Spleen (tissue), 11 donors: ENCODE data around the gene EXT2. TPM values are rescaled to one million over a fixed set of nuclear protein-coding genes. Genes with fewer than 3 reads are reported as not detected.

ENCODE experiments used
- DNase-seq: peaks from one replicate; pipeline ENCODE4 v3.0.0-alpha.2; 2020
- H3K27ac ChIP-seq, 8 donors: fragments of 200-600 bp; sonication (generic) in 7 of 8; 1 replicate in 4 of 8; 2 replicates in 4 of 8; pipeline versions ENCODE4 v1.5.0 to v1.8.0; 2016 to 2021; ENCODE audit warnings: inconsistent platforms in 4 of 8, mild to moderate bottlenecking in 4 of 8, moderate library complexity in 1 of 8
- H3K27me3 ChIP-seq, 7 donors: fragments of 200-600 bp; sonication (generic) in 6 of 7; replicated peaks in 1 of 7; 1 replicate in 4 of 7; 2 replicates in 3 of 7; pipeline versions ENCODE4 v1.5.0 to v1.8.0; 2016 to 2021; ENCODE audit warnings: inconsistent platforms in 3 of 7, mild to moderate bottlenecking in 1 of 7
- H3K36me3 ChIP-seq, 6 donors: fragments of 200-600 bp; sonication (generic) in 5 of 6; 1 replicate in 4 of 6; 2 replicates in 2 of 6; pipeline versions ENCODE4 v1.5.0 to v1.8.0; 2016 to 2021; ENCODE audit warnings: inconsistent platforms in 2 of 6
- H3K4me1 ChIP-seq, 6 donors: fragments of 200-600 bp; sonication (generic) in 5 of 6; 1 replicate in 3 of 6; 2 replicates in 3 of 6; pipeline versions ENCODE4 v1.5.0 to v1.8.0; 2016 to 2021; ENCODE audit warnings: inconsistent platforms in 3 of 6
- H3K4me3 ChIP-seq, 8 donors: fragments of 200-600 bp; sonication (generic) in 7 of 8; 1 replicate in 4 of 8; 2 replicates in 4 of 8; pipeline versions ENCODE4 v1.5.0 to v1.8.0; 2016 to 2021; ENCODE audit warnings: inconsistent platforms in 4 of 8, mild to moderate bottlenecking in 4 of 8, moderate library complexity in 2 of 8
- H3K9me3 ChIP-seq, 8 donors: fragments of 200-600 bp; sonication (generic) in 7 of 8; 1 replicate in 4 of 8; 2 replicates in 4 of 8; pipeline versions ENCODE4 v1.5.0 to v1.8.0; 2016 to 2021; ENCODE audit warnings: inconsistent platforms in 4 of 8
- CTCF ChIP-seq, 11 experiments: fragments of 200-600 bp in 7 of 11; fragments of 450-650 bp in 4 of 11; sonication (generic) in 4 of 11; IDR thresholded peaks in 8 of 11; conservative IDR thresholded peaks in 3 of 11; 1 replicate in 7 of 11; 2 replicates in 4 of 11; pipeline versions ENCODE4 v1.4.0 to v1.8.0; 2016 to 2021; ENCODE audit warnings: antibody characterized with exemption in 11 of 11, inconsistent platforms in 4 of 11, mild to moderate bottlenecking in 1 of 11
- POLR2A ChIP-seq, 3 donors: fragments of 450-650 bp; IDR thresholded peaks; one replicate each; pipeline ENCODE4 v1.5.1; 2017; ENCODE audit warnings: antibody characterized with exemption in 3 of 3, mild to moderate bottlenecking in 1 of 3
- POLR2AphosphoS5 ChIP-seq, 3 donors: sonication (generic); formaldehyde crosslinking; IDR thresholded peaks; one replicate each; pipeline ENCODE4 v1.5.1; 2017; ENCODE audit warnings: antibody characterized with exemption in 3 of 3
- WGBS, 5 donors: extraction: QIAGEN DNeasy Blood & Tissue Kit in 3 of 5; methylation state at CpG; one replicate each; pipeline versions ENCODE4 v1.1.5 to v1.1.7; 2013 to 2018; 5-methylcytosine and 5-hydroxymethylcytosine counted together
- intact Hi-C: fragments of 100-400 bp; cut with DNase I; formaldehyde crosslinking; loops from one replicate; pipeline ENCODE4 v1.15.0; 2023; ENCODE audit warnings: low total_unique reads
- polyA plus RNA-seq, 3 donors: library from polyadenylated mRNA; stranded (reverse); fragments of 200-250 nt; gene quantifications; one replicate each; pipeline ENCODE4 v1.2.1, GENCODE V29; 2013
- total RNA-seq, 7 donors: library from RNA; depleted of rRNA in 3 of 7; stranded (reverse); fragments of >200 nt in 3 of 7; fragmentation: NEBNext Ultra II Directional in 4 of 7; extraction: Animal tissue kit (Norgen Biotek cat#: 25700) in 4 of 7; gene quantifications; one replicate each; pipeline versions ENCODE4 v1.1.0 to v1.2.1, GENCODE V29; 2016 to 2021
- donor health status: healthy with polysubstance abuse.
- donor health status: DM: no; HTN: no; CAD: no; lungs with moderate emphysema.
- donor health status: DM: no; HTN: no; CAD: no.
- donor health status: Bipolar disorder and iron deficiency.
- donor health status: healthy.
- donor health status: DM: no; HTN: no; CAD: no.
- donor health status: DM: yes; HTN: yes; CAD: no.

Gene EXT2
- total and polyA plus RNA-seq, 10 donors = 10.0 to 60.1 (median 41.3) TPM

- H3K9me3 ChIP-seq = no peaks in the 10 kb centered on the region
- no peak overlapping the region for H3K27ac ChIP-seq
- intact Hi-C loops = no loop called here
- no peak for TF ChIP-seq POLR2A (IDR thresholded peaks at IDR 0.05)
- TF ChIP-seq CTCF (IDR thresholded peaks at IDR 0.05 in 8 of 11, conservative IDR thresholded peaks at IDR 0.05 in 3 of 11) = no peak
- TF ChIP-seq POLR2AphosphoS5 (IDR thresholded peaks at IDR 0.05) = no peak
- WGBS, 5 donors = 73 to 85% (median 82%) methylated on average over 9 of the region's 9 CpGs
- peak; percentile 70 for DNase-seq
- H3K4me3 ChIP-seq = no peak overlapping the region
- no peaks in the 10 kb centered on the region for H3K36me3 ChIP-seq
- H3K27me3 ChIP-seq = peaks cover 0 to 32% (median 0%) of the 10 kb centered on the region in 7 donors
- no peaks in the 10 kb centered on the region for H3K4me1 ChIP-seq
Measured at GRCh38 chr11:44266056-44266780, 170.7 kb downstream of the EXT2 start.

GRCh38 chr11:44267006-44267749 is 171.7 kb downstream of the EXT2 start:
- no peak for TF ChIP-seq POLR2A (IDR thresholded peaks at IDR 0.05)
- TF ChIP-seq POLR2AphosphoS5 (IDR thresholded peaks at IDR 0.05) = no peak
- no peak for TF ChIP-seq CTCF (IDR thresholded peaks at IDR 0.05 in 8 of 11, conservative IDR thresholded peaks at IDR 0.05 in 3 of 11)
- intact Hi-C loops = no loop called here
- H3K4me3 ChIP-seq = no peak overlapping the region
- no peaks in the 10 kb centered on the region for H3K9me3 ChIP-seq
- H3K4me1 ChIP-seq = no peaks in the 10 kb centered on the region
- 87 to 95% (median 89%) methylated on average over 24 of the region's 24 CpGs for WGBS, 5 donors
- peak; percentile 67 for DNase-seq
- H3K36me3 ChIP-seq = no peaks in the 10 kb centered on the region
- H3K27ac ChIP-seq = no peak overlapping the region
- H3K27me3 ChIP-seq = peaks cover 0 to 32% (median 0%) of the 10 kb centered on the region in 7 donors

GRCh38 chr11:44267750-44268613 is 172.5 kb downstream of the EXT2 start:
- DNase-seq = peak; percentile 25
- Histone ChIP-seq H3K27ac (no peak overlapping the region), H3K36me3 (no peaks in the 10 kb centered on the region), H3K27me3 (peaks cover 0 to 32% (median 0%) of the 10 kb centered on the region in 7 donors), H3K4me1 (no peaks in the 10 kb centered on the region), H3K4me3 (no peak overlapping the region), H3K9me3 (no peaks in the 10 kb centered on the region)
- TF ChIP-seq POLR2A (IDR thresholded peaks at IDR 0.05) = no peak
- TF ChIP-seq POLR2AphosphoS5 (IDR thresholded peaks at IDR 0.05) = no peak
- no peak for TF ChIP-seq CTCF (IDR thresholded peaks at IDR 0.05 in 8 of 11, conservative IDR thresholded peaks at IDR 0.05 in 3 of 11)
- intact Hi-C loops = no loop called here
- WGBS, 5 donors = 63 to 84% (median 70%) methylated on average over 8 of the region's 8 CpGs
